Peyer's patch (tissue), 4 donors: ENCODE data around the gene GALNT13.

Experiments used
- POLR2A ChIP-seq, 2 donors: fragments of 450-650 bp; IDR thresholded peaks; one replicate each; pipeline ENCODE4 v1.5.1; 2017; ENCODE audit warnings: antibody characterized with exemption in 2 of 2, mild to moderate bottlenecking in 2 of 2, moderate library complexity in 2 of 2
- TF ChIP-seq, protein P1 (sequence below), 6 experiments: fragments of 450-650 bp in 4 of 6; fragments of 200-600 bp in 2 of 6; sonication (generic) in 1 of 6; IDR thresholded peaks; one replicate each; pipeline ENCODE4 v1.5.1; 2017 to 2019; ENCODE audit warnings: antibody characterized with exemption in 6 of 6, mild to moderate bottlenecking in 3 of 6, moderate library complexity in 1 of 6

DNA sequence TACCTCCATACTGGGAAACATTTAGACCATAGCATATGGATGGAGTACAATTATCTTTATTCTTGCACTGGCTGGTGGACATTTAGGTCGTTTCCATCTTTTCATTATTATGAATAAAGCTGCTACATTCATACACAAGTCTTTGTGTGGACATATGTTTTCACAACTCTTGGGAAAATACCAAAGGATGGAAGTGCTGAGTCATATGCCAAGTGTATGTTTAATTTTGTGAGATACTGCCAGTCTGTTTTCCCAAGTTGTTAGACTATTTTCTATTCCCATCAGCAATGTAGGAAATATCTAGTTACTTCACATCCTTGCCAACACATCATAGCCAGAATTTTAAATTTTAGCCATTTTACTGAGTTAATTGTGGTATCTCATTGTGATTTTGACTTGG is 91.5 kb downstream of the GALNT13 start:
- TF ChIP-seq POLR2A (IDR thresholded peaks at IDR 0.05): no peak
- TF ChIP-seq, protein P1, sequence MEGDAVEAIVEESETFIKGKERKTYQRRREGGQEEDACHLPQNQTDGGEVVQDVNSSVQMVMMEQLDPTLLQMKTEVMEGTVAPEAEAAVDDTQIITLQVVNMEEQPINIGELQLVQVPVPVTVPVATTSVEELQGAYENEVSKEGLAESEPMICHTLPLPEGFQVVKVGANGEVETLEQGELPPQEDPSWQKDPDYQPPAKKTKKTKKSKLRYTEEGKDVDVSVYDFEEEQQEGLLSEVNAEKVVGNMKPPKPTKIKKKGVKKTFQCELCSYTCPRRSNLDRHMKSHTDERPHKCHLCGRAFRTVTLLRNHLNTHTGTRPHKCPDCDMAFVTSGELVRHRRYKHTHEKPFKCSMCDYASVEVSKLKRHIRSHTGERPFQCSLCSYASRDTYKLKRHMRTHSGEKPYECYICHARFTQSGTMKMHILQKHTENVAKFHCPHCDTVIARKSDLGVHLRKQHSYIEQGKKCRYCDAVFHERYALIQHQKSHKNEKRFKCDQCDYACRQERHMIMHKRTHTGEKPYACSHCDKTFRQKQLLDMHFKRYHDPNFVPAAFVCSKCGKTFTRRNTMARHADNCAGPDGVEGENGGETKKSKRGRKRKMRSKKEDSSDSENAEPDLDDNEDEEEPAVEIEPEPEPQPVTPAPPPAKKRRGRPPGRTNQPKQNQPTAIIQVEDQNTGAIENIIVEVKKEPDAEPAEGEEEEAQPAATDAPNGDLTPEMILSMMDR (IDR thresholded peaks at IDR 0.05): no peak
